ENCODE data around the gene UBL4A. TPM values are rescaled to one million over a fixed set of nuclear protein-coding genes. Genes with fewer than 3 reads are reported as not detected.

Gene UBL4A
- total RNA-seq, 1 experiment from 2014 or later: 30.4 TPM

GRCh38 chrX:154463611-154464220 is 22.7 kb downstream of the UBL4A start:
- DNase-seq (ENCODE audit: low spot score): no peak
- no peak overlapping the region for H3K4me3 ChIP-seq (ENCODE audit: low read depth, low read length, poor library complexity, severe bottlenecking)
- H3K9me3 ChIP-seq (ENCODE audit: low read depth, low read length, poor library complexity, severe bottlenecking): no peaks in the 10 kb centered on the region
- CTCF ChIA-PET: no interaction called here
- no peak overlapping the region for H3K27ac ChIP-seq (ENCODE audit: low read depth, low read length, poor library complexity, severe bottlenecking)
- no peaks in the 10 kb centered on the region for H3K4me1 ChIP-seq (ENCODE audit: insufficient read depth, low read length, poor library complexity, severe bottlenecking)
- intact Hi-C loops (cut with micrococcal nuclease; ENCODE audit: unreplicated experiment): no loop called here
- POLR2A ChIA-PET (ENCODE audit: low non-redundant PET): no interaction called here
- TF ChIP-seq, protein P1, sequence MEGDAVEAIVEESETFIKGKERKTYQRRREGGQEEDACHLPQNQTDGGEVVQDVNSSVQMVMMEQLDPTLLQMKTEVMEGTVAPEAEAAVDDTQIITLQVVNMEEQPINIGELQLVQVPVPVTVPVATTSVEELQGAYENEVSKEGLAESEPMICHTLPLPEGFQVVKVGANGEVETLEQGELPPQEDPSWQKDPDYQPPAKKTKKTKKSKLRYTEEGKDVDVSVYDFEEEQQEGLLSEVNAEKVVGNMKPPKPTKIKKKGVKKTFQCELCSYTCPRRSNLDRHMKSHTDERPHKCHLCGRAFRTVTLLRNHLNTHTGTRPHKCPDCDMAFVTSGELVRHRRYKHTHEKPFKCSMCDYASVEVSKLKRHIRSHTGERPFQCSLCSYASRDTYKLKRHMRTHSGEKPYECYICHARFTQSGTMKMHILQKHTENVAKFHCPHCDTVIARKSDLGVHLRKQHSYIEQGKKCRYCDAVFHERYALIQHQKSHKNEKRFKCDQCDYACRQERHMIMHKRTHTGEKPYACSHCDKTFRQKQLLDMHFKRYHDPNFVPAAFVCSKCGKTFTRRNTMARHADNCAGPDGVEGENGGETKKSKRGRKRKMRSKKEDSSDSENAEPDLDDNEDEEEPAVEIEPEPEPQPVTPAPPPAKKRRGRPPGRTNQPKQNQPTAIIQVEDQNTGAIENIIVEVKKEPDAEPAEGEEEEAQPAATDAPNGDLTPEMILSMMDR (conservative IDR thresholded peaks at IDR 0.05; ENCODE audit: low read depth, low read length): no peak
- TF ChIP-seq EZH2 (IDR thresholded peaks at IDR 0.05; ENCODE audit: borderline replicate concordance, low read depth, low read length, poor library complexity, severe bottlenecking): no peak
- H3K27me3 ChIP-seq (replicated peaks; ENCODE audit: insufficient read depth, low read depth, low read length, poor library complexity): no peaks in the 10 kb centered on the region
- no TSS peak for BruUV-seq (replicated peaks)
- peaks cover 10% of the 10 kb centered on the region for H3K36me3 ChIP-seq (ENCODE audit: insufficient read depth, low read length, poor library complexity, severe bottlenecking)

- ChIA-PET POLR2A (ENCODE audit: low non-redundant PET) (interaction anchor here (0.5 kb wide), 1 partner anchor 39 kb away, joined by 16 read pairs; no protein-coding TSS in a partner anchor), CTCF (no interaction called here)
- no TSS peak for BruUV-seq (replicated peaks)
Observed at GRCh38 chrX:154462396-154462795, 24.0 kb downstream of the UBL4A start.

GRCh38 chrX:154460326-154460725 is 26.1 kb downstream of the UBL4A start:
- H3K36me3 ChIP-seq (ENCODE audit: insufficient read depth, low read length, poor library complexity, severe bottlenecking): peaks cover 5% of the 10 kb centered on the region
- H3K27me3 ChIP-seq (replicated peaks; ENCODE audit: insufficient read depth, low read depth, low read length, poor library complexity): no peaks in the 10 kb centered on the region
- H3K9me3 ChIP-seq (ENCODE audit: low read depth, low read length, poor library complexity, severe bottlenecking): no peaks in the 10 kb centered on the region
- CTCF ChIA-PET: no interaction called here
- no peak for TF ChIP-seq EZH2 (IDR thresholded peaks at IDR 0.05; ENCODE audit: borderline replicate concordance, low read depth, low read length, poor library complexity, severe bottlenecking)
- TF ChIP-seq, protein P1 (conservative IDR thresholded peaks at IDR 0.05; ENCODE audit: low read depth, low read length): no peak
- POLR2A ChIA-PET (ENCODE audit: low non-redundant PET): no interaction called here
- intact Hi-C loops (cut with micrococcal nuclease; ENCODE audit: unreplicated experiment): no loop called here
- no peak overlapping the region for H3K27ac ChIP-seq (ENCODE audit: low read depth, low read length, poor library complexity, severe bottlenecking)
- no TSS peak for BruUV-seq (replicated peaks)
- DNase-seq (ENCODE audit: low spot score): no peak
- H3K4me1 ChIP-seq (ENCODE audit: insufficient read depth, low read length, poor library complexity, severe bottlenecking): no peaks in the 10 kb centered on the region
- no peak overlapping the region for H3K4me3 ChIP-seq (ENCODE audit: low read depth, low read length, poor library complexity, severe bottlenecking)

More at GRCh38 chrX:154462396-154462795, 24.0 kb downstream of the UBL4A start:
- Histone ChIP-seq H3K27me3 (replicated peaks; ENCODE audit: insufficient read depth, low read depth, low read length, poor library complexity) (no peaks in the 10 kb centered on the region), H3K36me3 (ENCODE audit: insufficient read depth, low read length, poor library complexity, severe bottlenecking) (peaks cover 5% of the 10 kb centered on the region), H3K4me1 (ENCODE audit: insufficient read depth, low read length, poor library complexity, severe bottlenecking) (no peaks in the 10 kb centered on the region), H3K9me3 (ENCODE audit: low read depth, low read length, poor library complexity, severe bottlenecking) (no peaks in the 10 kb centered on the region), H3K27ac (ENCODE audit: low read depth, low read length, poor library complexity, severe bottlenecking) (no peak overlapping the region), H3K4me3 (ENCODE audit: low read depth, low read length, poor library complexity, severe bottlenecking) (no peak overlapping the region)
- TF ChIP-seq, protein P1 (conservative IDR thresholded peaks at IDR 0.05; ENCODE audit: low read depth, low read length): no peak
- no peak for TF ChIP-seq EZH2 (IDR thresholded peaks at IDR 0.05; ENCODE audit: borderline replicate concordance, low read depth, low read length, poor library complexity, severe bottlenecking)
- intact Hi-C loops (cut with micrococcal nuclease; ENCODE audit: unreplicated experiment): no loop called here
- DNase-seq (ENCODE audit: low spot score): no peak

Data from A673 (cell line).